Stomach (tissue), 9 donors: Measurements from ENCODE around the gene RAB28. TPM values are rescaled to one million over a fixed set of nuclear protein-coding genes. Genes with fewer than 3 reads are reported as not detected.

Source experiments
- DNase-seq, 2 donors: peaks; one replicate each; pipeline versions ENCODE4 v3.0.0 to v3.0.0-alpha.2; 2013 to 2019
- H3K27ac ChIP-seq, 5 donors: fragments of 200-600 bp in 4 of 5; sonication (generic) in 4 of 5; one replicate each; pipeline ENCODE4 v1.5.1; 2013 to 2019; ENCODE audit warnings: mild to moderate bottlenecking in 1 of 5, moderate library complexity in 1 of 5
- H3K27me3 ChIP-seq, 3 donors: fragments of 200-600 bp; sonication (generic); one replicate each; pipeline ENCODE4 v1.5.1; 2017 to 2019; ENCODE audit warnings: mixed run types in 1 of 3
- H3K36me3 ChIP-seq, 4 donors: fragments of 200-600 bp; sonication (generic); 1 replicate in 3 of 4; 2 replicates in 1 of 4; pipeline ENCODE4 v1.5.1; 2016 to 2019
- H3K4me1 ChIP-seq, 4 donors: fragments of 200-600 bp; sonication (generic); one replicate each; pipeline ENCODE4 v1.5.1; 2016 to 2019
- H3K4me3 ChIP-seq, 4 donors: fragments of 200-600 bp; sonication (generic) in 3 of 4; one replicate each; pipeline ENCODE4 v1.5.1; 2016 to 2019; ENCODE audit warnings: mild to moderate bottlenecking in 1 of 4
- H3K9me3 ChIP-seq, 4 donors: fragments of 200-600 bp; sonication (generic); one replicate each; pipeline ENCODE4 v1.5.1; 2016 to 2019
- EP300 ChIP-seq: sonication (generic); formaldehyde crosslinking; IDR thresholded peaks from one replicate; pipeline ENCODE4 v1.6.1; 2017; ENCODE audit warnings: antibody characterized with exemption
- POLR2A ChIP-seq, 4 donors: fragments of 450-650 bp; IDR thresholded peaks; one replicate each; pipeline ENCODE4 v1.6.1; 2016; ENCODE audit warnings: antibody characterized with exemption in 4 of 4, control low read depth in 2 of 4, mild to moderate bottlenecking in 1 of 4, moderate library complexity in 1 of 4
- POLR2AphosphoS5 ChIP-seq, 3 donors: sonication (generic); formaldehyde crosslinking; IDR thresholded peaks; one replicate each; pipeline ENCODE4 v1.6.1; 2016; ENCODE audit warnings: antibody characterized with exemption in 3 of 3
- WGBS, 5 donors: extraction: QIAGEN DNeasy Blood & Tissue Kit in 3 of 5; methylation state at CpG; one replicate each; pipeline versions ENCODE4 v1.1.5 to v1.1.7; 2013 to 2018; 5-methylcytosine and 5-hydroxymethylcytosine counted together
- intact Hi-C: fragments of 100-400 bp; cut with DNase I; formaldehyde crosslinking; loops from one replicate; pipeline ENCODE4 v1.15.1; 2023; ENCODE audit warnings: low total_unique reads
- polyA plus RNA-seq, 3 donors: library from polyadenylated mRNA; stranded (reverse); fragments of 200-250 nt; gene quantifications; one replicate each; pipeline ENCODE4 v1.2.3, GENCODE V29; 2013
- total RNA-seq, 5 donors: library from RNA; depleted of rRNA; stranded (reverse); fragments of >200 nt; gene quantifications; one replicate each; pipeline versions ENCODE4 v1.1.0 to v1.2.3, GENCODE V29; 2014 to 2016
- TF ChIP-seq, protein P1 (sequence below), 7 experiments: fragments of 450-650 bp in 4 of 7; fragments of 200-600 bp in 3 of 7; sonication (generic) in 3 of 7; IDR thresholded peaks; one replicate each; pipeline ENCODE4 v1.5.1; 2016 to 2019; ENCODE audit warnings: antibody characterized with exemption in 7 of 7, control low read depth in 2 of 7, mild to moderate bottlenecking in 1 of 7
- donor health status: healthy with polysubstance abuse.
- donor health status: Bipolar disorder and iron deficiency.
- donor health status: healthy.

The RAB28 gene
- total and polyA plus RNA-seq, 8 donors: 0.29 to 27.2 (median 14.7) TPM

DNA sequence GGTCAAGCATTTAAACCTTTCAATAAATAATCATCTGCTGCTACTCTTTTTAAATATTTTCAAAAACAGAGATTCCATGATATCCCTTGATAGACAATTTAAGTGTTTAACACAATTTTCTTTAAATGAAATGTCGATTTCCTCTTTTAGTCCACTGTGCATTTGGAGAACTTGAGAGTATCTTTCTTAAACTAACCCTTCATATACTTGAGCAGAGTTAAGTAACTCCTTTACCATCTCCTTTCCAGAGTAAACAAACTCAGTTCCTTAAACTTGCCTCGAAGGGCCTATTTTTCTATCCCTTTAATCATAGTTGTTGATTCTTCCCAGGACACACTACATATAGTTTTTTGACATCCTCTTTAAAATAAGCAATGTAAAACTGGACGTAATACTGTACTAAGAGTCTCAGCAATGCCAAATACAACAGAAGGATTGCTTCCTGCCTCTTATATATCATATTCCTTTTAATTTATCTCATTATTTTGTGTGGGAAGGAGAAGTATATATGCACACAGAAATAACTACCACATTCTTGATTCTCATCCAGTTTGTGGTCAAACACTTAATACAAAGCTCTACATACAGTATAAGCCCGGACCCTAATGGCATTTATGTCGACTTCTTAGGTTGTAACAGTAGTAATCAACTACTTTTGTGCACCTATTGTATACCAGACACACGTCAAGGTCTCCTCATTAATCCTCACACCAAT is 22.8 kb downstream of the RAB28 start:
- 77 to 85% (median 85%) methylated on average over 6 of the region's 6 CpGs for WGBS, 5 donors
- no peaks in the 10 kb centered on the region for H3K27me3 ChIP-seq
- TF ChIP-seq POLR2AphosphoS5 (IDR thresholded peaks at IDR 0.05) (no peak), EP300 (no peak), POLR2A (IDR thresholded peaks at IDR 0.05) (no peak)
- TF ChIP-seq, protein P1, sequence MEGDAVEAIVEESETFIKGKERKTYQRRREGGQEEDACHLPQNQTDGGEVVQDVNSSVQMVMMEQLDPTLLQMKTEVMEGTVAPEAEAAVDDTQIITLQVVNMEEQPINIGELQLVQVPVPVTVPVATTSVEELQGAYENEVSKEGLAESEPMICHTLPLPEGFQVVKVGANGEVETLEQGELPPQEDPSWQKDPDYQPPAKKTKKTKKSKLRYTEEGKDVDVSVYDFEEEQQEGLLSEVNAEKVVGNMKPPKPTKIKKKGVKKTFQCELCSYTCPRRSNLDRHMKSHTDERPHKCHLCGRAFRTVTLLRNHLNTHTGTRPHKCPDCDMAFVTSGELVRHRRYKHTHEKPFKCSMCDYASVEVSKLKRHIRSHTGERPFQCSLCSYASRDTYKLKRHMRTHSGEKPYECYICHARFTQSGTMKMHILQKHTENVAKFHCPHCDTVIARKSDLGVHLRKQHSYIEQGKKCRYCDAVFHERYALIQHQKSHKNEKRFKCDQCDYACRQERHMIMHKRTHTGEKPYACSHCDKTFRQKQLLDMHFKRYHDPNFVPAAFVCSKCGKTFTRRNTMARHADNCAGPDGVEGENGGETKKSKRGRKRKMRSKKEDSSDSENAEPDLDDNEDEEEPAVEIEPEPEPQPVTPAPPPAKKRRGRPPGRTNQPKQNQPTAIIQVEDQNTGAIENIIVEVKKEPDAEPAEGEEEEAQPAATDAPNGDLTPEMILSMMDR (IDR thresholded peaks at IDR 0.05): no peak

DNA sequence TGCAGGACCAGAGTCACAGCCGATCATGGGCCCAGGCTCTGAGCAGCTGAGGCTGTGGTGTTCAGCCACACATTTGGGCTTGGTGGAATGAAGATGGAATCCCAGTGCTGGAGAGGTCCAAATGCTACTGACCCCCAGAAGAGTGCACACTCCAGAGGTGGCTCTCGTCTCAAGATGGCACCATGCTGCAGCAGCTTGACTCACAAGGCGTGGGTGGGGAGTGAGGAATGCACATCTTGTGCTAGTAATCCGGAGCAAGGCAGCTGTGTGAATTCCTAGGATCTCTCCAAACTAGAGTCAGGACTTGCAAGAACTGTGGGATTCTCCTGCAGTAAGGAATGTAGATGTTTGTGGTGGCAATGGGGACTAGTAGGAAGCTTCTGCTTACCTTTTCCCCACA is 28.7 kb downstream of the RAB28 start:
- H3K9me3 ChIP-seq: no peaks in the 10 kb centered on the region
- no peak overlapping the region for H3K4me3 ChIP-seq
- TF ChIP-seq, protein P1 (IDR thresholded peaks at IDR 0.05): no peak
- TF ChIP-seq POLR2A (IDR thresholded peaks at IDR 0.05) (no peak), EP300 (no peak), POLR2AphosphoS5 (IDR thresholded peaks at IDR 0.05) (no peak)
- 94 to 100% (median 99%) methylated on average over 2 to 4 of the region's 4 CpGs for WGBS, 5 donors
- no peaks in the 10 kb centered on the region for H3K27me3 ChIP-seq
- peaks cover 5 to 37% (median 28%) of the 10 kb centered on the region in 4 donors for H3K36me3 ChIP-seq
- H3K27ac ChIP-seq: no peak overlapping the region
- intact Hi-C loops: no loop called here
- no peak for DNase-seq
- H3K4me1 ChIP-seq: no peaks in the 10 kb centered on the region

More for the DNA sequence above, 22.8 kb downstream of the RAB28 start:
- H3K9me3 ChIP-seq: no peaks in the 10 kb centered on the region
- intact Hi-C loops: no loop called here
- DNase-seq: peak in 1 of 2 donors; percentile 47
- no peaks in the 10 kb centered on the region for H3K4me1 ChIP-seq
- H3K27ac ChIP-seq: no peak overlapping the region
- H3K36me3 ChIP-seq: peaks cover 0 to 22% (median 14%) of the 10 kb centered on the region in 4 donors
- H3K4me3 ChIP-seq: no peak overlapping the region

DNA sequence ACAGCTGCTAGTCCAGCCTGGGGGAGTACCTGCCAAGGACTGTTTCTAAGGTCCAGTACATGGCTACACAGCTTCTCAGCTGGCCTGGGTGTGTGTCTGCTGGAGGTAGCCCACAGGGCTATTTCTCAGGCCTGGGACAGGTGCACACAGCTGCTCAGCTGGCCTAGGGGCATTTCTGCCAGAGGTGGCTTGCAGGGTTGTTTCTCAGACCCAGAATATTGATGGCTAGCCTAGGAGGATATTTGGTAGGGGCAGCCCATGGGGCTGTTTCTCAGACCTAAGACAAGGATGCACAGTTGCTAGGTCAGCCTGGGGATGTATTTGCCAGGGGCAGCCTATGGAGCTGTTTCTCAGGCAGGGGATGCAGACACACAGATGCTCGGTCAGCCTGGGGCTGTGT is 29.4 kb downstream of the RAB28 start:
- Histone ChIP-seq H3K4me1 (no peaks in the 10 kb centered on the region), H3K36me3 (peaks cover 5 to 31% (median 25%) of the 10 kb centered on the region in 4 donors), H3K9me3 (no peaks in the 10 kb centered on the region), H3K4me3 (no peak overlapping the region), H3K27ac (no peak overlapping the region), H3K27me3 (no peaks in the 10 kb centered on the region)
- no peak for TF ChIP-seq POLR2AphosphoS5 (IDR thresholded peaks at IDR 0.05)
- no peak for TF ChIP-seq POLR2A (IDR thresholded peaks at IDR 0.05)
- TF ChIP-seq, protein P1 (IDR thresholded peaks at IDR 0.05): no peak
- no peak for TF ChIP-seq EP300
- DNase-seq: no peak
- intact Hi-C loops: no loop called here
- WGBS, 5 donors: 92 to 100% (median 100%) methylated on average over 1 of the region's 1 CpG

DNA sequence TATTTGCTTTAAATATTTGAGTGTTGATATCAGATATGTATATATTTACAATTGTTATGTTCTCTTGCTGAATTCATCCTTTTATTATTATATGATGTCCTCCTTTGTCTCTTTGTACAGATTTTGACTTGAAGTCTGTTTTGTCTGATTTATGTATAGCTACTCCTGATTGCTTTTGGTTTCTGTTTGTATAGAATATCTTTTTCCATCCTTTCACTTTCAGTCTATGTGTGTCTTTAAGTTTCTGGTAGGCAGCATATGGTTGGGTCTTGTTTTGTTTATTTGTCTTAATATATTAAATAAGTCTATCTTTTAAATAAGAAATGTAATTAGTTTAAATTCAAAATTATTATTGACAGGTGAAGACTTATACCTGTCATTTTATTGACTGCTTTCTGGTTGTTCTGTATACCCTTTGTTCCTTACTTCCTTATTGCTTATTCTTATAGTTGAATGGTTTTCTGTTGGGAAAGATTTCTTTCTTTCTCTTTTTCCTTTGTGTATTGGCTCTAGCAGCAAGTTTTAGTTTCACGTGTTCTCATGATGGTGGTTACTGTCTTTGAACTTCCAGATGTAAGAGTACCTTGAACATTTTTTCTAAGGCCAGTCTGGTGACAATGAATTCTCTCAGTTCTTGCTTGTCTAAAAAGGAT is 31.1 kb downstream of the RAB28 start:
- 93 to 100% (median 98%) methylated on average over 1 of the region's 1 CpG for WGBS, 5 donors
- TF ChIP-seq POLR2A (IDR thresholded peaks at IDR 0.05) (no peak), POLR2AphosphoS5 (IDR thresholded peaks at IDR 0.05) (no peak), EP300 (no peak)
- TF ChIP-seq, protein P1 (IDR thresholded peaks at IDR 0.05): no peak

More for the DNA sequence above, 31.1 kb downstream of the RAB28 start:
- no peaks in the 10 kb centered on the region for H3K27me3 ChIP-seq
- no peaks in the 10 kb centered on the region for H3K4me1 ChIP-seq
- no peaks in the 10 kb centered on the region for H3K9me3 ChIP-seq
- no peak for DNase-seq
- intact Hi-C loops: no loop called here
- H3K27ac ChIP-seq: no peak overlapping the region
- H3K4me3 ChIP-seq: no peak overlapping the region
- H3K36me3 ChIP-seq: peaks cover 5 to 20% (median 16%) of the 10 kb centered on the region in 4 donors
